HG03469 (cell line): ENCODE results near the gene BUD31.
"Not testable (repeated sequence)": the region's sequence is repeated elsewhere in the genome, so short reads cannot be mapped to it uniquely, and the experiment has no call there.

Source experiments
- ATAC-seq: cut with Tn5 transposase; IDR thresholded peaks from one replicate; pipeline ENCODE4 v1.9.1; 2021; ENCODE audit warnings: mild to moderate bottlenecking, moderate library complexity, moderate number of reproducible peaks; ENCODE audit not compliant: unreplicated experiment

Gene BUD31

GRCh38 chr7:99408379-99409191, at the start of gene BUD31, which contains the start of gene PDAP1:
Gene BUD31 (plus strand): TSS chr7:99408969. CDS start chr7:99411093, 2,124 bp downstream.
Gene PDAP1 (minus strand): TSS chr7:99408597. CDS start chr7:99408548, 49 bp downstream.
- ATAC-seq, result peak; percentile 51

- ATAC-seq, result no peak
Observed at GRCh38 chr7:99359465-99360154, 49.2 kb upstream of the BUD31 start.

- ATAC-seq, result no peak
Observed at GRCh38 chr7:99362801-99363200, 46.0 kb upstream of the BUD31 start.

- no peak for ATAC-seq
Observed at GRCh38 chr7:99363286-99363685, 45.5 kb upstream of the BUD31 start.

GRCh38 chr7:99365318-99366141, 43.2 kb upstream of the BUD31 start:
- no peak for ATAC-seq

- no peak for ATAC-seq
Observed at GRCh38 chr7:99366646-99367045, 42.1 kb upstream of the BUD31 start.

GRCh38 chr7:99368750-99369389, 39.9 kb upstream of the BUD31 start:
- ATAC-seq, result no peak

GRCh38 chr7:99369767-99370391, 38.9 kb upstream of the BUD31 start:
- no peak for ATAC-seq

GRCh38 chr7:99371376-99371920, 37.3 kb upstream of the BUD31 start:
- no peak for ATAC-seq

GRCh38 chr7:99372275-99373090, 36.3 kb upstream of the BUD31 start:
- ATAC-seq, result no peak

- no peak for ATAC-seq
Observed at GRCh38 chr7:99373091-99374066, 35.4 kb upstream of the BUD31 start.

GRCh38 chr7:99374111-99375064, 34.4 kb upstream of the BUD31 start, which contains the start of gene ARPC1B:
Gene ARPC1B (plus strand): TSS chr7:99374730. CDS start chr7:99385715, 10,985 bp downstream.
- no peak for ATAC-seq

GRCh38 chr7:99375070-99375807, 33.5 kb upstream of the BUD31 start:
- peak; percentile 37 for ATAC-seq

- no peak for ATAC-seq
Observed at GRCh38 chr7:99379043-99379577, 29.7 kb upstream of the BUD31 start.

GRCh38 chr7:99379693-99380031, 29.1 kb upstream of the BUD31 start:
- not testable (repeated sequence) for ATAC-seq
